ENCODE measurements around the gene XPO5.

DNA sequence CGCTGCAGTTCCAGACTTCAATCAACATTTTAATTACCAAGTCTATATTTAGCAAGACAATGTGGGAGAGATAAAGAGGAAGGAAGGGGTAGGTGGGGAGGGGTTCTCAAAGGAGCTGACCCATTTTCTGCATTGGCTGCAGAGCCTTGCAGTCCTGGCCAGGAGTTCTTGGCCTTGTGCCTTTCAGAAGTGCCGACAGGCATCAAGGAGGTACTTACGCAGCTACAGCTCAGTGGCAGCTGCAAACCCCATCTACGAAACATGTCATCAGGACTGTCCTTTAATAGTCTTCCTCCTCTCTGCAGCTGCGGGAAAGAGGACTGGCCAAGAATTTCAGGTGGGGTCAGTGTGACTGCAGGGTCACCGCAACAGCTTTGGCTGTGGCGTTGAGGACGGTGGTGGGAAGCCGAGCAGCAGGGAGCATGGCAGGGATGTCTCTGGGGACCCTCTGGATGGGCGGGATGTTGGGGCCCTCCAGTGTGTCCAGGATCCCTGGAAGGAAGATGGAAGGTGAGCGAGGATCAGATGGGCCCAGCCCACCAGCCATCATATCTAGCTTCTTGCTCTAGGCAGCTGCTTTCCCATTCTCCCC lies 63.9 kb downstream of the XPO5 start:
- TF ChIP-seq EP300 (IDR thresholded peaks at IDR 0.05), result no peak
- TF ChIP-seq, protein P1, sequence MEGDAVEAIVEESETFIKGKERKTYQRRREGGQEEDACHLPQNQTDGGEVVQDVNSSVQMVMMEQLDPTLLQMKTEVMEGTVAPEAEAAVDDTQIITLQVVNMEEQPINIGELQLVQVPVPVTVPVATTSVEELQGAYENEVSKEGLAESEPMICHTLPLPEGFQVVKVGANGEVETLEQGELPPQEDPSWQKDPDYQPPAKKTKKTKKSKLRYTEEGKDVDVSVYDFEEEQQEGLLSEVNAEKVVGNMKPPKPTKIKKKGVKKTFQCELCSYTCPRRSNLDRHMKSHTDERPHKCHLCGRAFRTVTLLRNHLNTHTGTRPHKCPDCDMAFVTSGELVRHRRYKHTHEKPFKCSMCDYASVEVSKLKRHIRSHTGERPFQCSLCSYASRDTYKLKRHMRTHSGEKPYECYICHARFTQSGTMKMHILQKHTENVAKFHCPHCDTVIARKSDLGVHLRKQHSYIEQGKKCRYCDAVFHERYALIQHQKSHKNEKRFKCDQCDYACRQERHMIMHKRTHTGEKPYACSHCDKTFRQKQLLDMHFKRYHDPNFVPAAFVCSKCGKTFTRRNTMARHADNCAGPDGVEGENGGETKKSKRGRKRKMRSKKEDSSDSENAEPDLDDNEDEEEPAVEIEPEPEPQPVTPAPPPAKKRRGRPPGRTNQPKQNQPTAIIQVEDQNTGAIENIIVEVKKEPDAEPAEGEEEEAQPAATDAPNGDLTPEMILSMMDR (IDR thresholded peaks at IDR 0.05), result no peak
